HUES64 (cell line): ENCODE data around the gene CHST7.

Source experiments
- H3K27ac ChIP-seq: 2 replicates; pipeline ENCODE4 v1.7.0; 2013; ENCODE audit warnings: low read depth, low read length, inconsistent platforms
- H3K27me3 ChIP-seq: 2 replicates; pipeline ENCODE4 v1.6.1; 2013; ENCODE audit warnings: mild to moderate bottlenecking, low read length; ENCODE audit not compliant: insufficient read depth
- H3K36me3 ChIP-seq: 2 replicates; pipeline ENCODE4 v1.6.1; 2013; ENCODE audit warnings: mild to moderate bottlenecking, low read length; ENCODE audit not compliant: insufficient read depth
- H3K4me1 ChIP-seq: 2 replicates; pipeline ENCODE4 v1.6.1; 2013; ENCODE audit warnings: mild to moderate bottlenecking, low read length, moderate library complexity; ENCODE audit not compliant: insufficient read depth
- H3K4me3 ChIP-seq: 2 replicates; pipeline ENCODE4 v1.5.1; 2013; ENCODE audit warnings: mild to moderate bottlenecking, low read length, moderate library complexity
- H3K9ac ChIP-seq: 2 replicates; pipeline ENCODE4 v1.6.1; 2013; ENCODE audit warnings: mild to moderate bottlenecking, low read depth, low read length
- H3K9me3 ChIP-seq: 2 replicates; pipeline ENCODE4 v1.6.1; 2013; ENCODE audit warnings: low read depth, low read length; ENCODE audit not compliant: insufficient read depth
- WGBS: fragments of 150-250, 120-280 bp; methylation state at CpG from one replicate; pipeline ENCODE4 v1.1.7; 2013; ENCODE audit warnings: missing lambda C conversion rate; 5-methylcytosine and 5-hydroxymethylcytosine counted together

CHST7 gene

DNA sequence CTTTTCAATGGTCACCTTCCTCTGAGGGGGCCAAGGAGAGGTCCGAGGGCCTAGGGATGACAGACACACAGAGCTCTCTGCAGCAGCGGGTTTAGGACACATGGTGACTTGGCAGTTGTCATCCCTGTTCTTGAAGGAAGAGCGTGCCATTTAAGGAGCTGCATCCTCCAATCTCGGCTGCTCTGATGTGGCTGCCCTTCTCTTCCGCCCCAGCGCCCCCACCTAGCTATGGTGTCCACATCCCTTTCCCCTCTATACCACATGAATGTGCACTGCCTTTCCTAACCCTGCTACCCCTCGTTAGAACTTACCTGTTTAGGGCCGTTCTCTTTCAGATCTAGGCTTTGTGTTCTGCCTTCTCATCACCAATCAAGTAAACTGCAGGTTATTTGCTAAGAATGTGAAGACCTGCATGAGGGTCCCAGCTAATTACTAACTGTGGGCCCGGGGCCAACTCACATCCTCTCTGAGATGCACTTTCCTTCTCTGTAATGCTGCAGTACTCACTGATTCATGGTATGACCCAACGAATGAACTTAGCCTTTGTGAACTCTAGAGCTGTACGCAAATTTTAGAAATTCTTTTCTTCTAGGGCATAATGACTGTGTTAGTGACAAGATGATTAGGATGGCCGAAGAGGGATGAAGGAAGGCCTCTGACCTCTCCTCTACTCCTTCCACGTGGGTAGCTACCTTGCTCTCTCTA, 38.2 kb downstream of the CHST7 start:
- H3K27ac ChIP-seq: no peak overlapping the region
- no peak overlapping the region for H3K4me3 ChIP-seq
- H3K4me1 ChIP-seq: no peaks in the 10 kb centered on the region
- peaks cover 6% of the 10 kb centered on the region; the same call in 1 of the 2 replicates for H3K36me3 ChIP-seq
- H3K9ac ChIP-seq: no peak overlapping the region
- no peaks in the 10 kb centered on the region for H3K9me3 ChIP-seq
- WGBS: 92% methylated on average over 12 of the region's 13 CpGs
- no peaks in the 10 kb centered on the region for H3K27me3 ChIP-seq

GRCh38 chrX:46617906-46618305, 44.3 kb downstream of the CHST7 start:
- Histone ChIP-seq H3K27me3 (no peaks in the 10 kb centered on the region), H3K36me3 (peaks cover 33% of the 10 kb centered on the region), H3K9ac (no peak overlapping the region), H3K27ac (no peak overlapping the region), H3K4me1 (no peaks in the 10 kb centered on the region; the same call in 1 of the 2 replicates), H3K9me3 (peaks cover 2% of the 10 kb centered on the region; the same call in 1 of the 2 replicates), H3K4me3 (no peak overlapping the region)

- Histone ChIP-seq H3K4me1 (no peaks in the 10 kb centered on the region; the same call in 1 of the 2 replicates), H3K27me3 (no peaks in the 10 kb centered on the region), H3K9ac (no peak overlapping the region), H3K27ac (no peak overlapping the region), H3K36me3 (peaks cover 30% of the 10 kb centered on the region), H3K9me3 (peaks cover 2% of the 10 kb centered on the region; the same call in 1 of the 2 replicates), H3K4me3 (no peak overlapping the region)
Observed at GRCh38 chrX:46618947-46619346, 45.4 kb downstream of the CHST7 start.

DNA sequence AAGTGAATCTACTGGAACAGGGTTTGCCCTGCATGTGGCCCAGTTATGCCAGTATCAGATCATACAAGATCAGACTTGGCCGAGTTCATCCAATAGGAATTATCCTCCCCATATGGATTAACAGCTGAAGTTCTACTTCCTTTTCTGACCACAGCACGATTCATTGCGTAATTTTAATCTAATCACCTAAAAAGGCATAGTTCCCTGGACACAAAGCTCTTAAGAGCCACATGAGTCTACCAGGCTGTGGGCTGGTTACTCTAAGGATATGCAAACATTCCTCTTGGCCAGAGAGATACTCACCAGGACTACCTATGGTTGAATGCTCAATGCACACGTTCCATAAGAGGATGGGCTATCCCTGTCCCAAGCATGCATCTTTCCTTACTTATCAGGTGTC, 46.9 kb downstream of the CHST7 start:
- H3K27me3 ChIP-seq: no peaks in the 10 kb centered on the region
- WGBS: 89% methylated on average over 4 of the region's 4 CpGs
- H3K36me3 ChIP-seq: peaks cover 27% of the 10 kb centered on the region

GRCh38 chrX:46621572-46621971, 48.0 kb downstream of the CHST7 start:
- Histone ChIP-seq H3K9me3 (peaks cover 2% of the 10 kb centered on the region; the same call in 1 of the 2 replicates), H3K36me3 (peaks cover 27% of the 10 kb centered on the region), H3K4me3 (no peak overlapping the region), H3K27me3 (no peaks in the 10 kb centered on the region), H3K4me1 (no peaks in the 10 kb centered on the region; the same call in 1 of the 2 replicates), H3K9ac (no peak overlapping the region), H3K27ac (no peak overlapping the region)
- 75% methylated on average over 3 of the region's 3 CpGs for WGBS

More for the DNA sequence above, 46.9 kb downstream of the CHST7 start:
- no peaks in the 10 kb centered on the region; the same call in 1 of the 2 replicates for H3K4me1 ChIP-seq
- no peak overlapping the region for H3K27ac ChIP-seq
- peaks cover 2% of the 10 kb centered on the region; the same call in 1 of the 2 replicates for H3K9me3 ChIP-seq
- H3K4me3 ChIP-seq: no peak overlapping the region
- no peak overlapping the region for H3K9ac ChIP-seq

GRCh38 chrX:46624090-46624786, 50.7 kb downstream of the CHST7 start:
- no peaks in the 10 kb centered on the region for H3K9me3 ChIP-seq

DNA sequence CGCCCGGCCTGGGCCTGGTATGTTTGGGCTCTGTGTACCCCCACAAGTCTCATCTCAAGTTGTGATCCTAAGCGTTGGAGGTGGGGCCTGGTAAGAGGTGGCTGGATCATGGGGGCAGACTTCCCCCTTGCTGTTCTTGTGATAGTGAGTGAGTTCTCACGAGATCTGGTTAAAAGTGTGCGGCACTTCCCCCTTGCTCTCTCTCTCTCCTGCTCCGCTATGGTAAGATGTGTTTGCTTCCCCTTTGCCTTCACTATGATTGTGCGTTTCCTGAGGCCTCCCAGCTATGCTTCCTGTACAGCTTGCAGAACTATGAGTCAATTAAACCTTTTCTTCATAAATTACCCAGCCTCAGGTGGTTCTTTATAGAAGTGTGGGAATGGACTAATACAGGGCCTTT, 53.0 kb downstream of the CHST7 start:
- peaks cover 5% of the 10 kb centered on the region; the same call in 1 of the 2 replicates for H3K36me3 ChIP-seq
- H3K27me3 ChIP-seq: no peaks in the 10 kb centered on the region
- WGBS: 97% methylated on average over 6 of the region's 7 CpGs
- H3K9me3 ChIP-seq: no peaks in the 10 kb centered on the region
- no peak overlapping the region for H3K9ac ChIP-seq
- H3K4me1 ChIP-seq: peaks cover 12% of the 10 kb centered on the region
- H3K4me3 ChIP-seq: no peak overlapping the region
- no peak overlapping the region for H3K27ac ChIP-seq

More at GRCh38 chrX:46624090-46624786, 50.7 kb downstream of the CHST7 start:
- WGBS: 94% methylated on average over 5 of the region's 6 CpGs
- no peak overlapping the region for H3K9ac ChIP-seq
- no peaks in the 10 kb centered on the region for H3K27me3 ChIP-seq
- H3K4me3 ChIP-seq: no peak overlapping the region
- no peak overlapping the region for H3K27ac ChIP-seq
- peaks cover 16% of the 10 kb centered on the region for H3K36me3 ChIP-seq
- peaks cover 12% of the 10 kb centered on the region for H3K4me1 ChIP-seq

GRCh38 chrX:46627062-46627461, 53.5 kb downstream of the CHST7 start:
- peaks cover 12% of the 10 kb centered on the region for H3K4me1 ChIP-seq
- peaks cover 6% of the 10 kb centered on the region; the same call in 1 of the 2 replicates for H3K36me3 ChIP-seq
- no peaks in the 10 kb centered on the region for H3K27me3 ChIP-seq
- H3K27ac ChIP-seq: no peak overlapping the region
- H3K9me3 ChIP-seq: no peaks in the 10 kb centered on the region
- no peak overlapping the region for H3K4me3 ChIP-seq
- no peak overlapping the region for H3K9ac ChIP-seq
- WGBS: 93% methylated on average over 4 of the region's 4 CpGs

- Histone ChIP-seq H3K4me1 (peaks cover 12% of the 10 kb centered on the region), H3K27me3 (no peaks in the 10 kb centered on the region), H3K9ac (no peak overlapping the region), H3K27ac (no peak overlapping the region), H3K4me3 (no peak overlapping the region), H3K9me3 (no peaks in the 10 kb centered on the region), H3K36me3 (peaks cover 6% of the 10 kb centered on the region; the same call in 1 of the 2 replicates)
- 78% methylated on average over 10 of the region's 10 CpGs for WGBS
Observed at GRCh38 chrX:46627711-46628419, 54.3 kb downstream of the CHST7 start.

DNA sequence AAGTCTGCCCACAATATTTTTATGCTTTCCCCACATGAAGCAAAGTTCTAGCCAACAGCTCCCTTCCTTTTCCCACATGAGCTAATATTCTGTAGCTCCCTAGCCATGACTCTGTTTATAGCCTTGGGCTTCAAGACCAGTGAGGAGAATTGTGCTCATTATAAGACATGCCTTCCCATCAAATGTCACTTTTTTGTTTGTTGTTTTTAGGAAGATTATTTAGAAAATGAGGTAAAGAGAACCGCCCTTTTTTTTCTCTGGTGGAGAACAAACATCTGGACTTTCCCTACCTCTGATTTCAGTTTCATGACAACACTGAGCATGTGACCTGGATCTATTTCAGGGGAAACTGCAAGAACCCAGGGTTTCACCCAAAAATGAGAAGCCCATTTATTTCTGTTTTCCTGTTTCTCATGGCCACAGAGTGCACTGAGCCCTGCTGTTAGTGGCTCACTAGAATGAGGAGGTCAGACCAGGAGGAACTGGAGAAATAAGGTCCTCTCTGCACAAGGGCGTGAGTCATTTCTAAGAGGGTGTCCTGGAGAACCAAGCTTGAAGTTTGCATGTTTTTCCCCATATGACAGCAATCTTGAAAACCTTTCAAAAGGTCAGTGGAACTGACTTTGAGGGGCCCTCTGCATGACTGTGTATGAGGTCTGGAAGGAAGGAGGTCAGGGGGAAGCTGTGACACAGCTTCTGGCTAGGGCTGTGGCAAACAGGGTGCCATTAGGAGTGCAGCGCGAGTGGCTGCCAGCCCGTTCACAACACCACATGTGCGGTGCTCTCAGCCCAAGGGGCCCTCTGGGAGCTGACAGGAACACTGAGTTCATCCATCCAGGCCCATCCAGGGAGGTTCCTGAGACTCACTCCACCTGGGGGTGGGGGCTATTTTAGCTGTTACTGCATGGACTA, 55.2 kb downstream of the CHST7 start:
- WGBS: 77% methylated on average over 6 of the region's 6 CpGs
- Histone ChIP-seq H3K27ac (no peak overlapping the region), H3K27me3 (no peaks in the 10 kb centered on the region), H3K4me3 (no peak overlapping the region), H3K9me3 (no peaks in the 10 kb centered on the region), H3K4me1 (peaks cover 12% of the 10 kb centered on the region), H3K9ac (no peak overlapping the region), H3K36me3 (peaks cover 6% of the 10 kb centered on the region; the same call in 1 of the 2 replicates)
